B cell (primary cell): Measurements from ENCODE around the gene ZNF710.

ENCODE experiments used
- CTCF ChIP-seq: fragments of 200-600 bp; IDR thresholded peaks from one replicate; pipeline ENCODE4 v1.8.0; 2022; ENCODE audit warnings: antibody characterized with exemption, mild to moderate bottlenecking
- EZH2 ChIP-seq: IDR thresholded peaks from 2 replicates; pipeline ENCODE4 v1.6.1; 2012; ENCODE audit warnings: borderline replicate concordance, low read depth, mild to moderate bottlenecking, moderate library complexity, low read length; ENCODE audit not compliant: insufficient read depth, poor library complexity, severe bottlenecking

- TF ChIP-seq CTCF (no peak), EZH2 (no peak)
These were observed 10.6 kb downstream of the ZNF710 start for GRCh38 chr15:90011705-90012104.
